ENCODE measurements around the gene CAB39L. TPM values are rescaled to one million over a fixed set of nuclear protein-coding genes. Genes with fewer than 3 reads are reported as not detected.
"Not testable (repeated sequence)": the region's sequence is repeated elsewhere in the genome, so short reads cannot be mapped to it uniquely, and the experiment has no call there.

The CAB39L gene
- total RNA-seq, 4 donors from 2014 or later, result 4.7 to 14.4 (median 8.7) TPM

GRCh38 chr13:49329831-49330545 is 113.9 kb downstream of the CAB39L start:
- intact Hi-C loops (cut with DNase I; ENCODE audit: low total_unique reads) (no loop called here), in situ Hi-C loops (cut with MboI; ENCODE audit: low sequenced_read_pairs in 4 of 4) (no loop called here)
- no peak for TF ChIP-seq POLR2A (IDR thresholded peaks at IDR 0.05)
- no peak for TF ChIP-seq CTCF (IDR thresholded peaks at IDR 0.05 in 4 of 5, conservative IDR thresholded peaks at IDR 0.05 in 1 of 5)
- Histone ChIP-seq H3K27ac (no peak overlapping the region), H3K4me1 (peaks cover 0 to 14% of the 10 kb centered on the region in 2 donors), H3K4me3 (no peak overlapping the region), H3K9me3 (no peaks in the 10 kb centered on the region), H3K27me3 (no peaks in the 10 kb centered on the region), H3K36me3 (peaks cover 0 to 6% of the 10 kb centered on the region in 2 donors)
- DNase-seq (no peak), ATAC-seq (no peak)

GRCh38 chr13:49327145-49327544 is 116.7 kb downstream of the CAB39L start:
- H3K4me3 ChIP-seq; intact Hi-C loops (cut with DNase I; ENCODE audit: low total_unique reads); in situ Hi-C loops (cut with MboI; ENCODE audit: low sequenced_read_pairs in 4 of 4); DNase-seq; ATAC-seq; H3K36me3 ChIP-seq; H3K27me3 ChIP-seq; H3K9me3 ChIP-seq: not testable (repeated sequence)
- Histone ChIP-seq H3K27ac (peak overlapping the region in 2 of 4 donors; percentile 12 to 50), H3K4me1 (peaks cover 0 to 14% of the 10 kb centered on the region in 2 donors)

- peak in 1 of 2 donors; percentile 63 for ATAC-seq
- Histone ChIP-seq H3K36me3 (no peaks in the 10 kb centered on the region), H3K4me1 (peaks cover 0 to 14% of the 10 kb centered on the region in 2 donors), H3K9me3 (no peaks in the 10 kb centered on the region), H3K27ac (peak overlapping the region; percentile 12 to 56 (median 37)), H3K27me3 (no peaks in the 10 kb centered on the region), H3K4me3 (no peak overlapping the region)
- DNase-seq, result no peak
- in situ Hi-C loops (cut with MboI; ENCODE audit: low sequenced_read_pairs in 4 of 4), result no loop called here
- TF ChIP-seq CTCF (IDR thresholded peaks at IDR 0.05 in 4 of 5, conservative IDR thresholded peaks at IDR 0.05 in 1 of 5) (no peak), POLR2A (IDR thresholded peaks at IDR 0.05) (no peak)
- intact Hi-C loops (cut with DNase I; ENCODE audit: low total_unique reads), result no loop called here
These were observed 117.5 kb downstream of the CAB39L start for GRCh38 chr13:49326222-49326917.

- in situ Hi-C loops (cut with MboI; ENCODE audit: low sequenced_read_pairs in 4 of 4) (no loop called here), intact Hi-C loops (cut with DNase I; ENCODE audit: low total_unique reads) (no loop called here)
- DNase-seq (no peak), ATAC-seq (no peak)
- H3K9me3 ChIP-seq, result no peaks in the 10 kb centered on the region
- H3K4me1 ChIP-seq, result peaks cover 5 to 14% of the 10 kb centered on the region in 2 donors
- TF ChIP-seq POLR2A (IDR thresholded peaks at IDR 0.05) (no peak), CTCF (IDR thresholded peaks at IDR 0.05 in 4 of 5, conservative IDR thresholded peaks at IDR 0.05 in 1 of 5) (no peak)
- H3K36me3 ChIP-seq, result no peaks in the 10 kb centered on the region
- H3K27me3 ChIP-seq, result no peaks in the 10 kb centered on the region
- no peak overlapping the region for H3K4me3 ChIP-seq
- H3K27ac ChIP-seq, result no peak overlapping the region
These were observed 120.5 kb downstream of the CAB39L start for GRCh38 chr13:49323344-49323743.

GRCh38 chr13:49322702-49323101 is 121.2 kb downstream of the CAB39L start:
- ATAC-seq, result no peak
- Histone ChIP-seq H3K27me3 (no peaks in the 10 kb centered on the region), H3K4me3 (no peak overlapping the region), H3K27ac (no peak overlapping the region), H3K9me3 (no peaks in the 10 kb centered on the region), H3K4me1 (peaks cover 5 to 14% of the 10 kb centered on the region in 2 donors), H3K36me3 (no peaks in the 10 kb centered on the region)
- TF ChIP-seq CTCF (IDR thresholded peaks at IDR 0.05 in 4 of 5, conservative IDR thresholded peaks at IDR 0.05 in 1 of 5) (no peak), POLR2A (IDR thresholded peaks at IDR 0.05) (no peak)
- DNase-seq, result no peak
- in situ Hi-C loops (cut with MboI; ENCODE audit: low sequenced_read_pairs in 4 of 4) (no loop called here), intact Hi-C loops (cut with DNase I; ENCODE audit: low total_unique reads) (no loop called here)
